Urinary bladder (tissue), 4 donors: ENCODE data around the gene AEN. TPM values are rescaled to one million over a fixed set of nuclear protein-coding genes. Genes with fewer than 3 reads are reported as not detected.

Experiments
- DNase-seq: peaks from one replicate; pipeline ENCODE4 v3.0.0-alpha.2; 2015; ENCODE audit errors: extremely low spot score
- H3K27ac ChIP-seq: one replicate; pipeline ENCODE4 v1.5.1; 2013; ENCODE audit warnings: low read depth, mild to moderate bottlenecking, moderate library complexity
- H3K36me3 ChIP-seq: one replicate; pipeline ENCODE4 v1.6.1; 2013; ENCODE audit warnings: mild to moderate bottlenecking, moderate library complexity; ENCODE audit not compliant: insufficient read depth
- H3K4me1 ChIP-seq: one replicate; pipeline ENCODE4 v1.6.1; 2013; ENCODE audit warnings: mild to moderate bottlenecking, moderate library complexity; ENCODE audit not compliant: insufficient read depth
- H3K4me3 ChIP-seq: one replicate; pipeline ENCODE4 v1.5.1; 2013; ENCODE audit warnings: low read depth, low read length
- WGBS: extraction: QIAGEN DNeasy Blood & Tissue Kit; methylation state at CpG from one replicate; pipeline ENCODE4 v1.1.7; 2013; 5-methylcytosine and 5-hydroxymethylcytosine counted together
- polyA plus RNA-seq: library from polyadenylated mRNA; stranded (reverse); fragments of 200-250 nt; gene quantifications from one replicate; pipeline ENCODE4 v1.2.3, GENCODE V29; 2013
- total RNA-seq: library from RNA; depleted of rRNA; stranded (reverse); fragments of >200 nt; gene quantifications from one replicate; pipeline ENCODE4 v1.2.3, GENCODE V29; 2014
- donor health status: healthy with polysubstance abuse.
- donor health status: healthy.

Gene AEN
- total RNA-seq, result 5.4 TPM
- polyA plus RNA-seq, result 9.3 TPM

- no peaks in the 10 kb centered on the region for H3K4me1 ChIP-seq
- WGBS, result under 1% methylated on average over 71 of the region's 71 CpGs
- peak; percentile 88 for DNase-seq
- no peaks in the 10 kb centered on the region for H3K36me3 ChIP-seq
- peak within 1 kb of the TSS; percentile 59 for H3K27ac ChIP-seq
- peak within 1 kb of the TSS; percentile 73 for H3K4me3 ChIP-seq
Observed at GRCh38 chr15:88620995-88621772, at the start of gene AEN. Gene AEN, plus strand, starts transcription at chr15:88621340. Its CDS starts 4,870 bp downstream, at chr15:88626210.

GRCh38 chr15:88571852-88572259, 49.3 kb upstream of the AEN start:
- H3K27ac ChIP-seq, result no peak overlapping the region
- H3K36me3 ChIP-seq, result no peaks in the 10 kb centered on the region
- no peaks in the 10 kb centered on the region for H3K4me1 ChIP-seq
- DNase-seq, result peak; percentile 2
- H3K4me3 ChIP-seq, result no peak overlapping the region
- WGBS, result 28% methylated on average over 5 of the region's 5 CpGs

- WGBS, result 54% methylated on average over 1 of the region's 1 CpG
- no peak for DNase-seq
- H3K4me3 ChIP-seq, result no peak overlapping the region
- no peaks in the 10 kb centered on the region for H3K4me1 ChIP-seq
- H3K36me3 ChIP-seq, result no peaks in the 10 kb centered on the region
- no peak overlapping the region for H3K27ac ChIP-seq
Observed at GRCh38 chr15:88574077-88574476, 47.1 kb upstream of the AEN start.

- Histone ChIP-seq H3K4me3 (no peak overlapping the region), H3K36me3 (no peaks in the 10 kb centered on the region), H3K27ac (no peak overlapping the region), H3K4me1 (no peaks in the 10 kb centered on the region)
- no peak for DNase-seq
- 42% methylated on average over 7 of the region's 7 CpGs for WGBS
Observed at GRCh38 chr15:88574655-88575054, 46.5 kb upstream of the AEN start.

GRCh38 chr15:88579322-88579721, 41.8 kb upstream of the AEN start:
- H3K27ac ChIP-seq, result no peak overlapping the region
- no peak overlapping the region for H3K4me3 ChIP-seq
- WGBS, result 82% methylated on average over 3 of the region's 3 CpGs
- no peaks in the 10 kb centered on the region for H3K4me1 ChIP-seq
- no peak for DNase-seq
- H3K36me3 ChIP-seq, result no peaks in the 10 kb centered on the region

GRCh38 chr15:88580532-88580931, 40.6 kb upstream of the AEN start:
- H3K4me3 ChIP-seq, result no peak overlapping the region
- H3K36me3 ChIP-seq, result no peaks in the 10 kb centered on the region
- no peak overlapping the region for H3K27ac ChIP-seq
- no peak for DNase-seq
- WGBS, result 55% methylated on average over 4 of the region's 4 CpGs
- no peaks in the 10 kb centered on the region for H3K4me1 ChIP-seq

GRCh38 chr15:88586401-88587162, 34.6 kb upstream of the AEN start:
- H3K27ac ChIP-seq, result no peak overlapping the region
- no peak overlapping the region for H3K4me3 ChIP-seq
- no peaks in the 10 kb centered on the region for H3K36me3 ChIP-seq
- WGBS, result 33% methylated on average over 4 of the region's 4 CpGs
- no peaks in the 10 kb centered on the region for H3K4me1 ChIP-seq
- DNase-seq, result peak; percentile 43

GRCh38 chr15:88590759-88591158, 30.4 kb upstream of the AEN start:
- no peaks in the 10 kb centered on the region for H3K36me3 ChIP-seq
- H3K4me3 ChIP-seq, result no peak overlapping the region
- H3K27ac ChIP-seq, result no peak overlapping the region
- WGBS, result 81% methylated on average over 6 of the region's 6 CpGs
- no peaks in the 10 kb centered on the region for H3K4me1 ChIP-seq
- no peak for DNase-seq

GRCh38 chr15:88591384-88591783, 29.8 kb upstream of the AEN start:
- no peaks in the 10 kb centered on the region for H3K36me3 ChIP-seq
- no peaks in the 10 kb centered on the region for H3K4me1 ChIP-seq
- DNase-seq, result no peak
- no peak overlapping the region for H3K27ac ChIP-seq
- no peak overlapping the region for H3K4me3 ChIP-seq

GRCh38 chr15:88603885-88604284, 17.3 kb upstream of the AEN start:
- Histone ChIP-seq H3K4me1 (no peaks in the 10 kb centered on the region), H3K4me3 (no peak overlapping the region), H3K27ac (no peak overlapping the region), H3K36me3 (no peaks in the 10 kb centered on the region)
- 11% methylated on average over 14 of the region's 14 CpGs for WGBS
- no peak for DNase-seq

- Histone ChIP-seq H3K27ac (no peak overlapping the region), H3K4me3 (no peak overlapping the region), H3K36me3 (no peaks in the 10 kb centered on the region), H3K4me1 (no peaks in the 10 kb centered on the region)
- DNase-seq, result no peak
- WGBS, result 1% methylated on average over 46 of the region's 46 CpGs
Observed at GRCh38 chr15:88604381-88605188, 16.6 kb upstream of the AEN start.

GRCh38 chr15:88605189-88606069, 15.7 kb upstream of the AEN start:
- no peak for DNase-seq
- Histone ChIP-seq H3K27ac (no peak overlapping the region), H3K36me3 (no peaks in the 10 kb centered on the region), H3K4me3 (no peak overlapping the region), H3K4me1 (no peaks in the 10 kb centered on the region)
- WGBS, result 1% methylated on average over 58 of the region's 58 CpGs
